Measurements from ENCODE around the gene ASIP. TPM values are rescaled to one million over a fixed set of nuclear protein-coding genes. Genes with fewer than 3 reads are reported as not detected.

Gene ASIP
- total RNA-seq, 1 donor from 2014 or later: not detected

DNA sequence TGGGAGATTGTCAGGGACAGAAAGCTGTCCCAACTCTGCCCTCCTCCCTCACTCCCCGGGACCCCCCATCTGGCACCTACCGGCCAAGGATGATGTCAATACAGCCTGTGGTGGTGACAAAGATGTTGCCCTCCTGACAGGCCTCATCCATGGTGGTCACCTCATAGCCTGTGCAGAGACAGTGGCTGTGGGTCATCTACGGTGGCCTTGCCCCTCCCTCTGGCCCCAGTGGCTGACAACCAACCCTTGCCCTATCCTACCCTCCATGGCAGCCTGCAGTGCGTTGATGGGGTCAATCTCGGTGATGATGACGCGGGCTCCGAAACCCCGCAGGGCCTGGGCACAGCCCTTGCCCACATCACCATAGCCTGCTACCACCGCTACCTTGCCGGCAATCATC lies 49.2 kb downstream of the ASIP start:
- no peak overlapping the region for H3K27ac Mint-ChIP-seq (ENCODE audit: unreplicated experiment)
- H3K36me3 Mint-ChIP-seq (ENCODE audit: low read depth): peaks cover 70% of the 10 kb centered on the region
- DNase-seq (ENCODE audit: low spot score): no peak

DNA sequence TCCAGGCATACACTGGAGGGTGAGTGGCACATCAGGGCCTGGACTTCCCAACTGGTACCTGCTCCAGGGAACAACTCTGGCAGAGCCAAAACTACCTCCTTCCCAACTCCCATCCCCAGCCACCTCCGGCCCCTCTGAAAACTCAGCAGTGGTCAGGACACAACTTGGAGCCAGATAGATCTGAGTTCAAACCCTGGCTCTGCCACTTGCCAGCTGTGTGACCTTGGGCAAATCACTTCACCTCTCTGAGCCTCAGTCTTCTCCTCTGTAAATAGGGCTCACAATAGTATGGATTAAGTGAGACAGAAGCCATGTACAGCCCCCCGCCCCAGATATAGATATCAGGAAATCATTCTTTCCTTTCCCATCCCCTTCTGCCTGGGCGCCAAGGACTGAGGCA lies 51.3 kb downstream of the ASIP start:
- Mint-ChIP-seq H3K4me1 (ENCODE audit: low read depth) (no peaks in the 10 kb centered on the region), H3K9me3 (ENCODE audit: low read depth) (no peaks in the 10 kb centered on the region), H3K4me3 (ENCODE audit: unreplicated experiment) (no peak overlapping the region), H3K36me3 (ENCODE audit: low read depth) (peaks cover 63% of the 10 kb centered on the region), H3K27ac (ENCODE audit: unreplicated experiment) (no peak overlapping the region), H3K27me3 (ENCODE audit: low read depth) (no peaks in the 10 kb centered on the region)
- DNase-seq (ENCODE audit: low spot score): no peak
- TF ChIP-seq, protein P1, sequence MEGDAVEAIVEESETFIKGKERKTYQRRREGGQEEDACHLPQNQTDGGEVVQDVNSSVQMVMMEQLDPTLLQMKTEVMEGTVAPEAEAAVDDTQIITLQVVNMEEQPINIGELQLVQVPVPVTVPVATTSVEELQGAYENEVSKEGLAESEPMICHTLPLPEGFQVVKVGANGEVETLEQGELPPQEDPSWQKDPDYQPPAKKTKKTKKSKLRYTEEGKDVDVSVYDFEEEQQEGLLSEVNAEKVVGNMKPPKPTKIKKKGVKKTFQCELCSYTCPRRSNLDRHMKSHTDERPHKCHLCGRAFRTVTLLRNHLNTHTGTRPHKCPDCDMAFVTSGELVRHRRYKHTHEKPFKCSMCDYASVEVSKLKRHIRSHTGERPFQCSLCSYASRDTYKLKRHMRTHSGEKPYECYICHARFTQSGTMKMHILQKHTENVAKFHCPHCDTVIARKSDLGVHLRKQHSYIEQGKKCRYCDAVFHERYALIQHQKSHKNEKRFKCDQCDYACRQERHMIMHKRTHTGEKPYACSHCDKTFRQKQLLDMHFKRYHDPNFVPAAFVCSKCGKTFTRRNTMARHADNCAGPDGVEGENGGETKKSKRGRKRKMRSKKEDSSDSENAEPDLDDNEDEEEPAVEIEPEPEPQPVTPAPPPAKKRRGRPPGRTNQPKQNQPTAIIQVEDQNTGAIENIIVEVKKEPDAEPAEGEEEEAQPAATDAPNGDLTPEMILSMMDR (IDR thresholded peaks at IDR 0.05): no peak

More for the DNA sequence above, 49.2 kb downstream of the ASIP start:
- TF ChIP-seq, protein P1 (IDR thresholded peaks at IDR 0.05): no peak
- Mint-ChIP-seq H3K9me3 (ENCODE audit: low read depth) (no peaks in the 10 kb centered on the region), H3K27me3 (ENCODE audit: low read depth) (no peaks in the 10 kb centered on the region), H3K4me1 (ENCODE audit: low read depth) (no peaks in the 10 kb centered on the region), H3K4me3 (ENCODE audit: unreplicated experiment) (no peak overlapping the region)

GRCh38 chr20:34293119-34293518 lies 51.9 kb downstream of the ASIP start:
- no peak overlapping the region for H3K27ac Mint-ChIP-seq (ENCODE audit: unreplicated experiment)
- peaks cover 57% of the 10 kb centered on the region for H3K36me3 Mint-ChIP-seq (ENCODE audit: low read depth)
- H3K27me3 Mint-ChIP-seq (ENCODE audit: low read depth): no peaks in the 10 kb centered on the region
- H3K4me3 Mint-ChIP-seq (ENCODE audit: unreplicated experiment): no peak overlapping the region
- H3K4me1 Mint-ChIP-seq (ENCODE audit: low read depth): no peaks in the 10 kb centered on the region
- DNase-seq (ENCODE audit: low spot score): no peak
- H3K9me3 Mint-ChIP-seq (ENCODE audit: low read depth): no peaks in the 10 kb centered on the region
- TF ChIP-seq, protein P1 (IDR thresholded peaks at IDR 0.05): no peak

DNA sequence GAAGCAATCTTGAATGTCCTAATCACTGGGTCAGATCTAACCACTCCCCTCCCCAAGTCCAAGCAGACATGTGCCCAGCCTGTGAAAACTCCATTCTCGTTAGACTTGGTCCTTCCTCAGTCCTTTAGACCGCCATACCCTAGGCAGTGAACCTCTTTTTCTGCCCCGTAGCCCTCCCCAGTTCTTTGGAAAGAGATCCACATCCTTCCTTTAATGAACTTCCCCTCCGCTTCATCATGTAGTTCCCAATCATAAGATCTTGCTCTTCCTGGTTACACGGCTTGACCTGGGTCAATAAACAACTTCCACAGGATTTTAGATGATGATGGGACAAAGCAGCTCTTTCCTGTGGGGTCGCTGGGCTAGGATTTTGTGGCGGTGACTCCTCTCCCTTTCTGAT lies 52.4 kb downstream of the ASIP start:
- no peak overlapping the region for H3K27ac Mint-ChIP-seq (ENCODE audit: unreplicated experiment)
- H3K9me3 Mint-ChIP-seq (ENCODE audit: low read depth): no peaks in the 10 kb centered on the region
- no peaks in the 10 kb centered on the region for H3K4me1 Mint-ChIP-seq (ENCODE audit: low read depth)
- H3K4me3 Mint-ChIP-seq (ENCODE audit: unreplicated experiment): no peak overlapping the region
- TF ChIP-seq, protein P1 (IDR thresholded peaks at IDR 0.05): no peak
- H3K27me3 Mint-ChIP-seq (ENCODE audit: low read depth): no peaks in the 10 kb centered on the region
- no peak for DNase-seq (ENCODE audit: low spot score)
- peaks cover 53% of the 10 kb centered on the region for H3K36me3 Mint-ChIP-seq (ENCODE audit: low read depth)

DNA sequence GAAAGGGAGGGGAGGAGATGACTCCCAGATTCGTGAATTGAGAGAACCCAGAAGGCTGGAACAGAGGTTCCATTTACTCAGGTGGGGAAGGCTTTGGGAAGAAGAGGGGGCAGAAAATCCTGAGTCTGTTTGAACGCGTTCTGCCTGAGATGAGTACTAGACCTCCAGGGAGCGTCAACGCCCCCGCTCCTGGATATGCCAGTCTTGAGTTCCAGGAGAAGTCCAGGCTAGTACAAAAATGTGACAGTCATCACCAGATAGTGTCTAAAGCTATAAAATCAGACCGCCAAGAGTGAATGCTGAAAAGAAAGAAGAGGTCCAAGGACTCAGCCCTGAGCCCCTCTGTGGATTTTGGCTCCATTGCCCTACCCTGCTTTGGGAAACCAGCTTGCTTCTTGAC lies 53.3 kb downstream of the ASIP start:
- H3K4me1 Mint-ChIP-seq (ENCODE audit: low read depth): no peaks in the 10 kb centered on the region
- peaks cover 51% of the 10 kb centered on the region for H3K36me3 Mint-ChIP-seq (ENCODE audit: low read depth)
- no peaks in the 10 kb centered on the region for H3K9me3 Mint-ChIP-seq (ENCODE audit: low read depth)
- no peaks in the 10 kb centered on the region for H3K27me3 Mint-ChIP-seq (ENCODE audit: low read depth)
- TF ChIP-seq, protein P1 (IDR thresholded peaks at IDR 0.05): no peak
- H3K27ac Mint-ChIP-seq (ENCODE audit: unreplicated experiment): no peak overlapping the region
- DNase-seq (ENCODE audit: low spot score): no peak
- H3K4me3 Mint-ChIP-seq (ENCODE audit: unreplicated experiment): no peak overlapping the region
